AG10803 (cell line): Measurements from ENCODE around the gene CD34.

Source experiments
- DNase-seq: peaks from one replicate; pipeline ENCODE4 v3.0.0; 2010; ENCODE audit warnings: low read depth
- H3K4me3 ChIP-seq: 2 replicates; pipeline ENCODE4 v1.5.1; 2011; ENCODE audit warnings: mild to moderate bottlenecking, low read length, control low read depth
- TF ChIP-seq, protein P1 (sequence below): conservative IDR thresholded peaks from 2 replicates; pipeline ENCODE4 v1.5.1; 2011; ENCODE audit warnings: mild to moderate bottlenecking, low read length, control low read depth, inconsistent platforms

The CD34 gene

GRCh38 chr1:207847116-207847515 lies 63.8 kb downstream of the CD34 start:
- H3K4me3 ChIP-seq = no peak overlapping the region
- TF ChIP-seq, protein P1, sequence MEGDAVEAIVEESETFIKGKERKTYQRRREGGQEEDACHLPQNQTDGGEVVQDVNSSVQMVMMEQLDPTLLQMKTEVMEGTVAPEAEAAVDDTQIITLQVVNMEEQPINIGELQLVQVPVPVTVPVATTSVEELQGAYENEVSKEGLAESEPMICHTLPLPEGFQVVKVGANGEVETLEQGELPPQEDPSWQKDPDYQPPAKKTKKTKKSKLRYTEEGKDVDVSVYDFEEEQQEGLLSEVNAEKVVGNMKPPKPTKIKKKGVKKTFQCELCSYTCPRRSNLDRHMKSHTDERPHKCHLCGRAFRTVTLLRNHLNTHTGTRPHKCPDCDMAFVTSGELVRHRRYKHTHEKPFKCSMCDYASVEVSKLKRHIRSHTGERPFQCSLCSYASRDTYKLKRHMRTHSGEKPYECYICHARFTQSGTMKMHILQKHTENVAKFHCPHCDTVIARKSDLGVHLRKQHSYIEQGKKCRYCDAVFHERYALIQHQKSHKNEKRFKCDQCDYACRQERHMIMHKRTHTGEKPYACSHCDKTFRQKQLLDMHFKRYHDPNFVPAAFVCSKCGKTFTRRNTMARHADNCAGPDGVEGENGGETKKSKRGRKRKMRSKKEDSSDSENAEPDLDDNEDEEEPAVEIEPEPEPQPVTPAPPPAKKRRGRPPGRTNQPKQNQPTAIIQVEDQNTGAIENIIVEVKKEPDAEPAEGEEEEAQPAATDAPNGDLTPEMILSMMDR = no peak
- no peak for DNase-seq

GRCh38 chr1:207845109-207845508 lies 65.8 kb downstream of the CD34 start:
- H3K4me3 ChIP-seq = no peak overlapping the region
- DNase-seq = no peak
- TF ChIP-seq, protein P1 = no peak

GRCh38 chr1:207844371-207844770 lies 66.6 kb downstream of the CD34 start:
- DNase-seq = peak; percentile 74
- no peak overlapping the region for H3K4me3 ChIP-seq
- TF ChIP-seq, protein P1 = no peak

GRCh38 chr1:207842506-207842905 lies 68.4 kb downstream of the CD34 start:
- no peak overlapping the region for H3K4me3 ChIP-seq
- TF ChIP-seq, protein P1 = no peak
- no peak for DNase-seq

GRCh38 chr1:207841901-207842300 lies 69.0 kb downstream of the CD34 start:
- TF ChIP-seq, protein P1 = no peak

GRCh38 chr1:207841293-207841692 lies 69.6 kb downstream of the CD34 start:
- no peak for DNase-seq
- no peak overlapping the region for H3K4me3 ChIP-seq
- TF ChIP-seq, protein P1 = no peak

More at GRCh38 chr1:207841901-207842300, 69.0 kb downstream of the CD34 start:
- DNase-seq = no peak
- no peak overlapping the region for H3K4me3 ChIP-seq

- DNase-seq = no peak
- no peak overlapping the region for H3K4me3 ChIP-seq
- TF ChIP-seq, protein P1 = no peak
Observed at GRCh38 chr1:207840380-207840779, 70.5 kb downstream of the CD34 start.
